Thymus (tissue), 11 donors: Measurements from ENCODE around the gene ARHGEF3. TPM values are rescaled to one million over a fixed set of nuclear protein-coding genes. Genes with fewer than 3 reads are reported as not detected.
"Not testable (repeated sequence)": the region's sequence is repeated elsewhere in the genome, so short reads cannot be mapped to it uniquely, and the experiment has no call there.

Source experiments
- DNase-seq, 9 donors: peaks; one replicate each; pipeline ENCODE4 v3.0.0-alpha.2; 2013; ENCODE audit warnings: low spot score in 9 of 9, low read depth in 6 of 9, missing footprints in 1 of 9
- H3K27ac ChIP-seq, 2 donors: one replicate each; pipeline ENCODE4 v1.5.1; 2013; ENCODE audit warnings: control low read depth in 1 of 2, low read depth in 1 of 2, low read length in 1 of 2, mild to moderate bottlenecking in 1 of 2, moderate library complexity in 1 of 2
- H3K27me3 ChIP-seq, 2 donors: one replicate each; pipeline ENCODE4 v1.5.1; 2013; ENCODE audit warnings: low read length in 1 of 2; ENCODE audit not compliant: control insufficient read depth in 2 of 2, insufficient read depth in 1 of 2
- H3K36me3 ChIP-seq, 2 donors: one replicate each; pipeline ENCODE4 v1.5.1; 2013; ENCODE audit warnings: low read length in 1 of 2, mild to moderate bottlenecking in 1 of 2, moderate library complexity in 1 of 2; ENCODE audit not compliant: control insufficient read depth in 2 of 2, insufficient read depth in 2 of 2
- H3K4me1 ChIP-seq, 2 donors: one replicate each; pipeline ENCODE4 v1.5.1; 2013; ENCODE audit warnings: low read length in 2 of 2; ENCODE audit not compliant: control insufficient read depth in 2 of 2, insufficient read depth in 2 of 2
- H3K4me3 ChIP-seq, 2 donors: one replicate each; pipeline ENCODE4 v1.5.1; 2013; ENCODE audit warnings: low read length in 2 of 2, control low read depth in 1 of 2, mild to moderate bottlenecking in 1 of 2
- H3K9me3 ChIP-seq, 2 donors: one replicate each; pipeline ENCODE4 v1.5.1; 2013; ENCODE audit warnings: low read length in 1 of 2, mild to moderate bottlenecking in 1 of 2; ENCODE audit not compliant: control insufficient read depth in 2 of 2, insufficient read depth in 1 of 2
- WGBS: extraction: QIAGEN DNeasy Blood & Tissue Kit; methylation state at CpG from one replicate; pipeline ENCODE4 v1.1.7; 2013; 5-methylcytosine and 5-hydroxymethylcytosine counted together
- polyA plus RNA-seq: library from polyadenylated mRNA; stranded (reverse); fragments of 200-250 nt; gene quantifications from one replicate; pipeline ENCODE4 v1.2.3, GENCODE V29; 2013
- total RNA-seq: library from RNA; stranded (reverse); fragments of 120-200 nt; gene quantifications from one replicate; pipeline ENCODE4 v1.2.4, GENCODE V29; 2013
- donor health status: healthy.

ARHGEF3 gene
- total and polyA plus RNA-seq, 2 donors, result 26.7 to 31.5 TPM

DNA sequence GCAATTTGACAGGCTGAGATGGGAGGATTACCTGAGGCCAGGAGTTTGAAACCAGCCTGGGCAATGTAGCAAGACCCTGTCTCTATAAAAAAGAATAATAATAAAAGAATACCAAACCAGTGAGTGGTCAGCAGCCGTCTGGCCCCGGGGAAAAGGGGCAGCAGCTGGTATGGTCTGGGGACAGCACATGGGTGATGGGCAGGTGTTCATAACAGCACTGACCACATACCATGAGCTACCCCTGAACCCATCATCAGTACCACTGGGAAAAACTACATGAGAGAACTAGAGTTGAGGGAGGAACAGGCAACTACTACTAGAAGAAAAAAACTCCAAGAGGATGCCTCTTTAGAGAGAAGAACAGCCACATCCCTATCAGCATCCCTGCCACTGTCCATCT, 40.7 kb downstream of the ARHGEF3 start:
- Histone ChIP-seq H3K9me3 (no peaks in the 10 kb centered on the region), H3K27ac (no peak overlapping the region), H3K36me3 (peaks cover 10 to 39% of the 10 kb centered on the region in 2 donors), H3K4me1 (peaks cover 2 to 13% of the 10 kb centered on the region in 2 donors), H3K27me3 (no peaks in the 10 kb centered on the region), H3K4me3 (no peak overlapping the region)
- no peak for DNase-seq
- whole genome bisulfite sequencing, result over 99% methylated on average over 2 of the region's 2 CpGs

DNA sequence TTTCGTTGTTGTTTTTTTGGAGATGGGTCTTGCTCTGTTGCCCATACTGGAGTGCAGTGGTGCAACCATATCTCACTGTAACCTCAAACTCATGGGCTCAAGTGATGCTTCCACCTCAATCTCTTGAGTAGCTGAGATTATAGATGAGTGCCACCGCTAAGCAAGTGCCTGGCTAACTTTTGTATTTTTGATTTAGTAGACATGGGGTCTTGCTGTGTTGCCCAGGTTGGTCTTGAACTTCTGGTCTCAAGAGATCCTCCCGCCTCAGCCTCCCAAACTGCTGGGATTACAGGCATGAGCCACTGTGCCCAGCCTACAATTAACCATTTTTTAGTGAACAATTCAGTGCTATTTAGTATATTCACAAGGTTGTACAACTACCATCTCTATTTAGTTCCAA, 42.2 kb downstream of the ARHGEF3 start:
- no peaks in the 10 kb centered on the region for H3K27me3 ChIP-seq
- H3K4me1 ChIP-seq, result peaks cover 2 to 22% of the 10 kb centered on the region in 2 donors
- no peak for DNase-seq
- H3K9me3 ChIP-seq, result no peaks in the 10 kb centered on the region
- WGBS, result 98% methylated on average over 3 of the region's 3 CpGs
- H3K4me3 ChIP-seq, result no peak overlapping the region
- peaks cover 11 to 46% of the 10 kb centered on the region in 2 donors for H3K36me3 ChIP-seq
- H3K27ac ChIP-seq, result peak overlapping the region in 1 of 2 donors; percentile 26

DNA sequence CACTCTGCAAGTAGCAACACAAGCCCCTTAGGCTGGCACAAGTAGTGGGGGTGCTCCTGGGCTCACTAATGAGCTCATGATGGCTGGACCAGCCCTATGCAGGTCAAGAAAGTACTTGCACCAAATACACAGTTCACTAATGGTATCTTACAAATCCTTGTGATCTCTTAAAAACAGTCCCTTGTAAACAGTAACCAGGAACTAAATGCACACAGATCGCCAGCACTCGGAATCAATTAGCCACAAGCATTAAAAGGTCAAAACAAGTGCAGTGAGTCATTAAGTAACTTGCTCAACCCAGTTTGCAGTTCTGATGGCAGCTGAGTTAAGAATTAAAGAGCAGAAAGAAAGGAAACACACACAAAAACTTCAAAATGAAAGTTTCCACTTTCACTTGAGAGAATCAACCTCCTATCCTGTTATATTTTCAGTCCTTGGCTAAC, 43.2 kb downstream of the ARHGEF3 start:
- Histone ChIP-seq H3K36me3 (peaks cover 7 to 50% of the 10 kb centered on the region in 2 donors), H3K27me3 (no peaks in the 10 kb centered on the region), H3K27ac (peak overlapping the region; percentile 55 to 83), H3K9me3 (no peaks in the 10 kb centered on the region), H3K4me3 (no peak overlapping the region), H3K4me1 (peaks cover 2 to 22% of the 10 kb centered on the region in 2 donors)
- 75% methylated on average over 2 of the region's 2 CpGs for WGBS
- DNase-seq, result peak in 3 of 9 donors; percentile 13 to 51 (median 23)

DNA sequence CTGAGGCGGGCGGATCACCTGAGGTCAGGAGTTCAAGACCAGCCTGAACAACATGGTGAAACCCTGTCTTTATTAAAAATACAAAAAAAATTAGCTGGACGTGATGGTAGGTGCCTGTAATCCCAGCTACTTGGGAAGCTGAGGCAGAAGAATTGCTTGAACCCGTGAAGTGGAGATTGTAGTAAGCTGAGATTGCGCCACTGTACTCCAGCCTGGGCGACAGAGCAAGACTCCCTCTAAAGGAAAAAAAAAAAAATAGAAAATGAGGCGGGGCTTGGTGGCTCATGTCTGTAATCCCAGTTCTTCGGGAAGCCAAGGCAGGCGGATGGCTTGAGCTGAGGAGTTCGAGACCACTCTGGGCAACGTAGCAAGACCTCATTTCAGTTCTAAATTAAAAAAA, 43.7 kb downstream of the ARHGEF3 start:
- not testable (repeated sequence) for H3K9me3 ChIP-seq, DNase-seq, H3K4me3 ChIP-seq, H3K27me3 ChIP-seq
- 97% methylated on average over 11 of the region's 11 CpGs for WGBS
- H3K36me3 ChIP-seq, result peaks cover 7 to 53% of the 10 kb centered on the region in 2 donors
- H3K27ac ChIP-seq, result peak overlapping the region in 1 of 2 donors; percentile 55
- H3K4me1 ChIP-seq, result peaks cover 2 to 22% of the 10 kb centered on the region in 2 donors

DNA sequence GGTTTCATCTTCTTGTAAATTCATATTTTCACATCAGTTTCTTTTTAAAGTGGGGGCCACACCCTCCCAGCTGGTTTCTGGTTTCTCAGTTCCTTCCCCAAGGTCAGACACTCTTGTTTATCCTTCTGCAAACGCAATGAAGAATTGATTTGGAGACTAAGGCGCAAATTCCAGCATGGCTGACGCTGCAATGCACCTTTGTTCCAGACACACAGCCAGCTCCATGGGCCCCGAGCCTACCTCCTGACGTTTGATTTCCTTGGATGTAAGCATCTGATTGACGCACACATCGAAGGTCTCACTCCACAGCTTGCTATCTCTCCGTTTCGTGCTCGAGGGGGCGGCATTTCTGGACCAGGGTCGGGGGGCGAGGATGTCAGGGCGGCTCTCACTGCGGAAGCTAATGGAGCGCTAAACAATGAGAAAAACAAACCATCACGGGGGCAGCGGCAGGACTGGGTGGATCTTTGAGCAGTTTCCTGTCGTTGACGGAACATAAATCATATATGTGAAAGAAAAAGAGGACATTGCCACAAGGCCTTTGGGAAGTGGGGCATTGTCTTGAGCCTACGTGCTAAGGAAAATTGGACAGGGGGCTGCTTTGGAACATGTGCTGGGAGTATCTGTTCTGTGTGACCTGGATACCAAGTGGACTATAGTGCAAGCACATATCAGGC, 46.9 kb downstream of the ARHGEF3 start:
- DNase-seq, result peak in 1 of 9 donors; percentile 34
- Histone ChIP-seq H3K36me3 (peaks cover 17 to 61% of the 10 kb centered on the region in 2 donors), H3K9me3 (no peaks in the 10 kb centered on the region), H3K4me1 (peaks cover 2 to 22% of the 10 kb centered on the region in 2 donors), H3K27ac (peak overlapping the region; percentile 42 to 82), H3K27me3 (no peaks in the 10 kb centered on the region), H3K4me3 (no peak overlapping the region)
- WGBS, result 33% methylated on average over 21 of the region's 21 CpGs

- Histone ChIP-seq H3K36me3 (peaks cover 26 to 68% of the 10 kb centered on the region in 2 donors), H3K4me3 (no peak overlapping the region)
- no peak for DNase-seq
Observed at GRCh38 chr3:56753206-56753820, 48.4 kb downstream of the ARHGEF3 start.

GRCh38 chr3:56751056-56751707, 50.6 kb downstream of the ARHGEF3 start:
- Histone ChIP-seq H3K4me3 (no peak overlapping the region), H3K27ac (no peak overlapping the region), H3K4me1 (peaks cover 1 to 10% of the 10 kb centered on the region in 2 donors), H3K36me3 (peaks cover 38 to 81% of the 10 kb centered on the region in 2 donors), H3K27me3 (no peaks in the 10 kb centered on the region), H3K9me3 (no peaks in the 10 kb centered on the region)
- DNase-seq, result no peak
- 91% methylated on average over 5 of the region's 5 CpGs for WGBS

More at GRCh38 chr3:56753206-56753820, 48.4 kb downstream of the ARHGEF3 start:
- no peak overlapping the region for H3K27ac ChIP-seq
- H3K27me3 ChIP-seq, result no peaks in the 10 kb centered on the region
- peaks cover 2 to 13% of the 10 kb centered on the region in 2 donors for H3K4me1 ChIP-seq
- 80% methylated on average over 4 of the region's 4 CpGs for WGBS
- H3K9me3 ChIP-seq, result no peaks in the 10 kb centered on the region

DNA sequence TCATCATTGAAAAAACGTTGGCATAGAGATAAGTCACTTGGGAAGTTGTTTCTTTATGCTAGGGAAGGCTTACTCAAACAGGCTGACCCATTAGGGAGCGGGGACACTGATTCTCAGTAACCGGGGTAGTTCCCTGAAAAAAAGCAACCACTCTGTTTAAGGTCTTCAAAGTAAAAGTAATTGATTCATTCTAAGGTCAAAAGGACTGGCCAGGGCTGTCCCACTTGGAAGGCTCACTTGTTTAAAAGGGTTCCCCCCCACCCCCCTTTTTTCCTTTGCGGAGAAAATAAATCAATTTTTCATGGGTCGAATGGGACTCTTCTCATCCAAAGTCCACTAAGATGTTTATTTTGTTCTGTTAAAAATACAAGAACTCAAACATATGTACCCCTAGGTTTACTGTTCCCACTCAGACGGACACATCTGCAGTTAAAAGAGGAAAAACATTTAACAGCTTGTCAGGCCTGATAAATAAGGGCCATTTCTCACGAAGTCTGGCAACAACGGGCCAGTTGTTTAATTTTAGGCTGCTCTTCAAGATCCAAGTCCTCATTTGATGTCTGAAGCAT, 53.0 kb downstream of the ARHGEF3 start:
- 81% methylated on average over 8 of the region's 8 CpGs for WGBS
- Histone ChIP-seq H3K4me3 (no peak overlapping the region), H3K36me3 (peaks cover 55 to 83% of the 10 kb centered on the region in 2 donors), H3K9me3 (no peaks in the 10 kb centered on the region), H3K27ac (no peak overlapping the region), H3K4me1 (no peaks in the 10 kb centered on the region), H3K27me3 (no peaks in the 10 kb centered on the region)
- DNase-seq, result no peak

- no peak for DNase-seq
- Histone ChIP-seq H3K27ac (no peak overlapping the region), H3K4me1 (no peaks in the 10 kb centered on the region), H3K36me3 (peaks cover 52 to 82% of the 10 kb centered on the region in 2 donors), H3K4me3 (no peak overlapping the region), H3K27me3 (no peaks in the 10 kb centered on the region), H3K9me3 (no peaks in the 10 kb centered on the region)
- 100% methylated on average over 2 of the region's 2 CpGs for WGBS
Observed at GRCh38 chr3:56747150-56747549, 54.6 kb downstream of the ARHGEF3 start.
